Posterior cingulate gyrus (tissue), 11 donors: ENCODE results near the gene SIX6.
A peak's percentile ranks its signal among the peaks of the same experiment; 100 is the strongest.

Source experiments
- DNase-seq, 10 donors: peaks; one replicate each; pipeline versions ENCODE4 v3.0.0 to v3.0.0-alpha.2; 2020 to 2021; ENCODE audit warnings: mixed read lengths in 3 of 10
- intact Hi-C: fragments of 100-400 bp; cut with DNase I; formaldehyde crosslinking; loops from one replicate; pipeline ENCODE4 v1.15.1; 2023

SIX6 gene

DNA sequence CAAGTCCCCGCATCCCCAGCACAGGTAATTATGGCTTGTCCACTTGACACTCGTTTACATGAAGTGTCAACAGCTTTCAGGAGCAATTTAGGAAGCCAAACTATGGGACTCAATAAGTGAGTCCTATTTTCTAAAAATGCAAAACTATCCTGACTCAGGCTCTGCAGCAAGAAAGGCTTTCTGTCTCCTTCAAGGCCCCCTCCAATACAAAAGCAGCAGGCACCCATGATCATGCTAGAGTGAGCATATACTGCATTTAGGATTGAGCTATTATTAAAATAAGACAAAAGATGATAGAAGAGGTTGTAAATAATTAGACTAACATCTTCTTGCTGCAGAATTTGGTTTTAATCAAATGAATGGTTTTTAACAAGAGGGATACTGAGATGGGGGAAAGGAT lies 3.2 kb downstream of the SIX6 start:
- intact Hi-C loops = no loop called here
- no peak for DNase-seq

DNA sequence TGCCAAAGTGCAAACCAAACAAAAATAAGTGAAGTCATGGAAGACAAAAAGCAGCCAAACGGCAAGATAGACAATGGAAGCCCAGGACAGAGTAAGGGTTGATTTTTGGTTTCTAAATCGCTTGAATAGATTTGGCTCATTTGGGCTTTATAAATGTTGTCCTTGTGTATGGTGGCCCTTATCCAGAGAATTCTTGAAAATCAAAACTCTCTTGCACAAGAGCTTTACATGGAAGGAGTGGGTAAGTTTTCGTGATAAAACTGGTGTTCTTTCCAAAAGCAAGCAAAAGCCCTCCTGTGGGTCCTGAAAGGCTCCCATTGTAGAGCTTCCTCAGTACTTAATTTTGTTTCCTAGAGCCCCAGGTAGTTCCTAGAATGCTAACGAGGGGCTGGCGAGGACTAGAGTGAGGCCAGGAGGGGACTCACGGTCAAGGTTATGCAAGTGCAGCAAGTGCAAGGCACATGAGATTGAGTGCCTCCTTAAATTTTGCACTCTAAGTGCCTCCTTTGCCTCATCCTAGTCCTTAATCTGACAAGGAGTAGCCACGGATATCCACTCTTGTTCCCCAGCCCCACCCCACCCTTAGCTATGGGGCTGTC lies 4.1 kb downstream of the SIX6 start:
- DNase-seq = no peak
- intact Hi-C loops = no loop called here

DNA sequence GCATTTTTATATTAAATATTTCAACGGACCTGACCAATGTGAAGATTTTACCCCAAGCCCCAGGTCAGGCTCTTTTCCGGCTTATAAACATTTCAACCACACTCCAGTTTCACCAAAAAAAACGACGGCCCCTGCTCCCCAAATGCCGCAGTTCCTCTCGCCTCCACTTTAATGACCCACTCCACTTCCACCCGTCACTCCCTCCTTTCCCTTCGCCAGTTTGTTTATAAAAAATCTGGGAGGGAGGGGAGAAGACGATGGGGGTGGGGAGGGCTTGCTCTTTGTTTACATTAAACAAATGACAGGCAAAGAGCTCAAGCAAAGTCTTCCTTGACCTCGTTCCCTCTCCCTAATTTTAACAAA lies 5.4 kb downstream of the SIX6 start:
- intact Hi-C loops = no loop called here
- DNase-seq = no peak

DNA sequence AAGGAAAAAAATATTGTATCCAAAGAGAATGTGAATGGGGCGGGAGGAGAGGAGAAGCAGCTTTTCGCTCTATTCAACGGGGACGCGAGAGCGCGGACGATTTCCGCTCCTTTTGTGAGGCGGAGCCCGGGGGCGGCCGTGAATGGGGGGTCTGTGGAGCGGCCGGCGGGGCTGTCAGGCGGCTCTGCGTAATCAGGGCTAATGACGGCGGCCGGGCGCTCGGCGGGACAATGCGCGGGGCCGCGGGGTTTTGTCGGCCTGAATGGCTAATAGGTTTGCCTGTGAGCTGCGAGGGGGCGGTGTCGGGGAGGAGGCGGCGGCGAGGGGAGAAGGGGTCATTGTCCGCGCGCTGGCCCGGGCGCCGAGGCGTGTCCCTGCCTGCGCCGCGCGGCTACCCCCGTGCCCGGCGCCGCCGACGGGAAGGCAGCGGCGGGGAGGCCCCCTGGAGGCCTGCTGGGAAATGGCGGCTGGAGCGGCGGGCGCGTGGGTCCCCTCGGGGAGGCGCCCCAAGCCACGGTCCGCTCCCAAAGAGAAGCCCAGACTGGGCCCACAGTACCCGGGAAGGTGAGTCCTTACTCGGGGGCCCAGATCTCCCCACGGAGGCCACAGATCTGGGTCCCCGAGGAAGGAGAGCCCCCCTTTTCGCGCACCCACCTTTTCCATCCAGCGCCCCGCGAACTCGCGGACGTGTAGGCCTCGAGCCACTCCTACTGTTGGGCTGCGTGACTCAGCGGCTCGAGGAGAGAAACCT lies 6.0 kb downstream of the SIX6 start:
- intact Hi-C loops = no loop called here
- peak in 3 of 10 donors; percentile 61 to 74 (median 67) for DNase-seq

DNA sequence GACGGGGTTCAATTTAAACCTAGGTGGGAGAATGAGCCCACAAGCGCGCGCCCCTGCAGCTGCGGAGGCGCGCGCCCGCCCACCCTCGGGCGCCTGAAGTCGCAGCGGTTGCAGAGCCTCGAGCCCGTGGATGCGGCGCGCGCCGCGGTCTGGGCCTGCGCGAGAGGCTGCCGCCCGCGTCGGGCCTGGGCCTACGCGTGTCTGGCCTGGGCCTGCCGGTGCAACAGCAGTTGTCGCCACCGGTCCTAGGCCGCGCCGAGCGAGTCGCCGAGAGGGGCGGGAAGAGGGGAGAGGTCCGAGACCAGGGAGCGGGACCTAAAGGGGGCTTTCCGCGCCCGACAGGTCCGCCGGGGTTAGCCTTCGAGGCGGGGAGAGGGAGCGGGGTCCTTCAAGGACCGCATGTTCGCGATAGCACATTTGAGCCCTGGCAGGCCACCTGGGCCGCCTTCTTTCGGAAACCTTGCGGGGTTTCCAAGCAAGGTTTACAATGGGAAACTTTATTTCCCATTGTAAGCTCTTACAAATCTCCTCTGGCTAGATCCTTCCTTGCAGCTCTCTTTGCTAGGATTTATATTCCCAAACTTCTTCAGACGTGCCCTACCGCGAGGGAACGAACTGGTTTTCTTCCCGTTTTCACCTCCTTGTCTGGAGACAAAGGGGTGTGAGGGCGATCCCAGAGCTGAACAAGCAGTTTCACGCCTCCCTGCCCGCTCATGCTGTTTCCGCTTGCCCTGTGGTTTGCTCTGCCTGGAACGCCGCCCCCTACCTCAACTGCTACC lies 6.8 kb downstream of the SIX6 start:
- intact Hi-C loops = no loop called here

DNA sequence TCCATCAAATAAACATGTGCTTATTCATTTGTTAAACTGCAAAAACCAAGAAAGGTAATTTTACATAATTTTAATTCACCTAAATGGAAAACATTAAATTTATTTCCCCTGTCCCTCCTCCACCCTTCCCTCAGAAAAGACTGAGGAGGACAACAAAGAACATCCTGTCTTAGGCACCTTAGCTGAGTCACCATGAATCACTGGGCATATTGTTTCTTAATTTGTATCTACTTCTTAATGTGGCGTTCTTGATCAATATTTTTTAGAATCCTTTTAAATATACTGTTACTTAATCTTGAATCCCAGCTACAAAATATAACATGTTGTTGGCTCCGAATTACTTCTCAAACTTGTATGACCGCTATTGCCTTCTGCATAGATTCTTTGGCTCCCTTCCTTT lies 23.5 kb downstream of the SIX6 start:
- no peak for DNase-seq
- intact Hi-C loops = no loop called here

More for the DNA sequence above, 6.8 kb downstream of the SIX6 start:
- DNase-seq = peak in 2 of 10 donors; percentile 55 to 65

DNA sequence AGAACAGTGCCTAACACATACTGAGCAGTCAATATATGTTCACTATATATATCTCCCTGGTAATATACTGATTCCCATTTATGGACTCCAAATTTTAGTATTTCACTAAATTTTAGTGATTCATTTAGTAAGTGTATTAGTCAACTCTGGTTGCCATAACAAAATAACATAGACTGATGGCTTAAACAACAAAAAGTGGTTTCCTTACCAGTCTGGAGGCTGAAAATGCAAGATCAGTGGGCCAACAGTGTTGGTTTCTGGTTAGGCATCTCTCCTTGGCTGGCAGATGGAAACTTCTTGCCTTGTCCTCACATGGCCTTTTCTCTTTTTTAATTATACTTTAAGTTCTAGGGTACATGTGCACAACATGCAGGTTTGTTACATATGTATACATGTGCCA lies 28.7 kb downstream of the SIX6 start:
- DNase-seq = no peak
- intact Hi-C loops = no loop called here

DNA sequence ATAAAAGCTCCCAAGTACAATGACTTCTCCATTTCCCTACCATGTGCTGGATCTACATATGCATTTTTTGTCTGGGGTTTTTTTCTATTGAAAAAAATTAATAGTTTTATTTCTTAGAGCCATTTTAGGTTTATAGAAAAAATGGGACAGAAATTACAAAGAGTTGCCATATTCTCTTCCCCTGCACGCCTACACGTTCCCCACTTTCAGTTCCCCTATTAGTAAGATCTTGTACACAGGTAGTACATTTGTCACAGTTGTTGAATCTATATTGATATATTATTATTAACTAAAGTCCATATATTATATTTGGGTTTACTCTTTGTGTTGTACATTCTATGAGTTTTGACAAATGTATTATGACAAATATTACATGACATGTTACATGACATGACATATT lies 35.7 kb downstream of the SIX6 start:
- DNase-seq = no peak
- intact Hi-C loops = no loop called here

DNA sequence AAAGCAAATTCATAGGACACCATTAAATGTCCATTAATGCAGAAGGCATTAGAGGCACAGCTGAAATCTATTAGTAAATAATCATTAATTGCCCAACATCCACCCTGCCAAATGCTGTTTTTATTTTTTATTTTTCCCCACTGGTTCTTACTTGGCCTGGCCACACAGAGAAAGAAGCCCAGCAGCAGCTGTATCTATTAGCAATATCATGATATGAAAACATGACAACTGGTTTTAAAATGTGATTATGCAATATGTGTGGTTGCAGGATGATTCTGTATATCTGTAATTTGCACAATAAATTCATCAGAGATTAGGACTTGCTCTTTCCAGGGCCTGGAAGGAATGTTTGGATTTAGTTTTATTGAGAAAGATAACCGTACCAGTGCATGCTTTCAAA lies 44.9 kb downstream of the SIX6 start:
- intact Hi-C loops = no loop called here

DNA sequence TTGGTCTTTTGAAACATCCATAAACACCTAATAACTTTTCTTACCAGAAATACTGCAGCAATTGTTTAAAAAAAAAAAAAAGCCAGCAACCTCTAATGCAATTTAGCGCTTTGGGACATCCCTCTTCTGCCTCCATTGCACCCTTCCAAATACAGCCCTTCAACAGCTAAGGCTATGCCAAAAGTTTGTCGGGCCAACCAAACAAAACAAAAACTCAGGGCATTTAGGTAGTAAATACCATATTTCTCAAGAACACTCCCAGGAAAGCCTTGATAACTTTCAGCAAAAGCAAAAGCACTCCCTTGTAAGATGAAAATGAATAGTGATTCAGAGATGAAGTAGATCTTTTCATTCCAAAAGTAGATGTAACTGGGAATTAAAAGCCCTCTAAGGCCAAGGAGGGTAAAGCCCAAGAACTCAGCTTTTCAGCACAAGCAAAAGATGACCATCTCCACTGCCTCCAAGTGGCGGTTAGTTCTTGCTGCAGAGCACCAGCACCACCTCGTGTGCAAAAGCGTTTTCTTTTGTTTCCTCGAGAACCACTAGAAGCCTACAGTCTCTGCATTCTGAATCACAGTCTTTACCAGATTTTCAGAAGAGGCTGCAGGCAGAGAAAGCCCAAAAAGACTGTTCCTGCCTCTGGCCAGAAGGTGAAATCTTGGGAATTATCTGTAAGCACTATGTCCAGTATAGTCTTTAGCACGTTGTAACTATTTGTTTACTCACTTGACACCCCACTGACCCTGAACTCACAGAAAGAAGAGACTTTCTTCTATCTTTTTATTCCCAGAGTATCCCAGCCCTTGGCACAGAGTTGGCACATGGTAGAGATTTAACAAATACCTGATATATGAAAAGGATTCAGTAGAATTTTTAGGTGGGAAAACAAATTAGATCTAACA lies 53.1 kb downstream of the SIX6 start:
- DNase-seq = peak in 9 of 10 donors; percentile 19 to 89 (median 42)
- intact Hi-C loops = loop anchor here (1.0 to 5.0 kb wide), 2 partner anchors 212 to 375 kb away; no protein-coding TSS in a partner anchor

More for the DNA sequence above, 44.9 kb downstream of the SIX6 start:
- no peak for DNase-seq
